Neural cell (in vitro differentiated cells): ENCODE results near the gene TAS2R20. TPM values are rescaled to one million over a fixed set of nuclear protein-coding genes. Genes with fewer than 3 reads are reported as not detected.

Experiments
- H2AFZ ChIP-seq: fragments of 200-600, 300-800 bp; sonication (generic), shearing (Covaris generic); 2 replicates; pipeline ENCODE4 v1.6.0; 2014; ENCODE audit warnings: low read depth, mild to moderate bottlenecking, antibody characterized with exemption, low read length, moderate library complexity
- H3F3A ChIP-seq: fragments of 200-600 bp; shearing (Covaris generic); 2 replicates; pipeline ENCODE4 v1.6.1; 2016; ENCODE audit warnings: mild to moderate bottlenecking, moderate library complexity, mixed read lengths, antibody characterized with exemption, low read length; ENCODE audit not compliant: insufficient read depth, poor library complexity, severe bottlenecking
- H3K27ac ChIP-seq: fragments of 200-600, 300-800 bp; sonication (generic), shearing (Covaris generic); 2 replicates; pipeline ENCODE4 v1.5.1; 2014; ENCODE audit warnings: mild to moderate bottlenecking, low read length, moderate library complexity
- H3K27me3 ChIP-seq: fragments of 300-800, 200-600 bp; sonication (generic), shearing (Covaris generic); 2 replicates; pipeline ENCODE4 v1.6.0; 2014; ENCODE audit warnings: mild to moderate bottlenecking, low read depth, low read length, moderate library complexity; ENCODE audit not compliant: insufficient read depth
- H3K36me3 ChIP-seq: fragments of 300-800, 200-600 bp; sonication (generic), shearing (Covaris generic); 2 replicates; pipeline ENCODE4 v1.5.1; 2014; ENCODE audit warnings: mild to moderate bottlenecking, antibody characterized with exemption, low read length, moderate library complexity; ENCODE audit not compliant: insufficient read depth
- H3K4me2 ChIP-seq: fragments of 300-800, 200-600 bp; sonication (generic), shearing (Covaris generic); 2 replicates; pipeline ENCODE4 v1.6.0; 2014; ENCODE audit warnings: mild to moderate bottlenecking, low read length
- H3K4me3 ChIP-seq: fragments of 300-800, 200-600 bp; sonication (generic), shearing (Covaris generic); 2 replicates; pipeline ENCODE4 v1.5.1; 2014; ENCODE audit warnings: mild to moderate bottlenecking, low read length, moderate library complexity
- H3K79me2 ChIP-seq: fragments of 200-600 bp; shearing (Covaris generic); replicated peaks from 2 replicates; pipeline ENCODE4 v1.6.0; 2014; ENCODE audit warnings: mild to moderate bottlenecking, low read length, moderate library complexity; ENCODE audit not compliant: insufficient read depth
- H3K9ac ChIP-seq: fragments of 300-800, 200-600 bp; sonication (generic), shearing (Covaris generic); 2 replicates; pipeline ENCODE4 v1.6.1; 2016; ENCODE audit warnings: mild to moderate bottlenecking, low read length, mixed read lengths
- H3K9me2 ChIP-seq: fragments of 200-600 bp; shearing (Covaris generic); 2 replicates; pipeline ENCODE4 v1.6.1; 2016; ENCODE audit warnings: mild to moderate bottlenecking, low read length, mixed read lengths; ENCODE audit not compliant: insufficient read depth
- H3K9me3 ChIP-seq: fragments of 200-600, 300-800 bp; sonication (generic), shearing (Covaris generic); 2 replicates; pipeline ENCODE4 v1.6.1; 2016; ENCODE audit warnings: mild to moderate bottlenecking, mixed run types, low read length, moderate library complexity, mixed read lengths
- H4K20me1 ChIP-seq: fragments of 200-600 bp; shearing (Covaris generic); 2 replicates; pipeline ENCODE4 v1.6.1; 2016; ENCODE audit warnings: mild to moderate bottlenecking, mixed run types; ENCODE audit not compliant: insufficient read depth
- CTCF ChIP-seq: fragments of 450-650 bp; IDR thresholded peaks from 2 replicates; pipeline ENCODE4 v1.5.1; 2014; ENCODE audit warnings: antibody characterized with exemption, mild to moderate bottlenecking, moderate library complexity; ENCODE audit not compliant: poor library complexity, severe bottlenecking
- EP300 ChIP-seq: fragments of 450-650 bp; conservative IDR thresholded peaks from 2 replicates; pipeline ENCODE4 v1.6.1; 2014; ENCODE audit warnings: antibody characterized with exemption, mild to moderate bottlenecking, moderate library complexity; ENCODE audit not compliant: poor library complexity, severe bottlenecking
- EZH2 ChIP-seq: fragments of 200-600, 300-800 bp; shearing (Covaris generic), sonication (generic); IDR thresholded peaks from 2 replicates; pipeline ENCODE4 v1.6.1; 2014; ENCODE audit warnings: antibody characterized with exemption, low read length, borderline replicate concordance, mild to moderate bottlenecking; ENCODE audit not compliant: insufficient read depth, poor library complexity, severe bottlenecking
- MXI1 ChIP-seq: fragments of 450-650 bp; conservative IDR thresholded peaks from 2 replicates; pipeline ENCODE4 v1.6.1; 2014; ENCODE audit warnings: antibody characterized with exemption, mild to moderate bottlenecking; ENCODE audit not compliant: poor library complexity, severe bottlenecking
- POLR2AphosphoS5 ChIP-seq: IDR thresholded peaks from 2 replicates; pipeline ENCODE4 v1.6.1; 2012
- RAD21 ChIP-seq: fragments of 450-650 bp; conservative IDR thresholded peaks from 2 replicates; pipeline ENCODE4 v1.6.1; 2014; ENCODE audit warnings: antibody characterized with exemption, mild to moderate bottlenecking, moderate library complexity
- SMC3 ChIP-seq: fragments of 450-650 bp; conservative IDR thresholded peaks from 2 replicates; pipeline ENCODE4 v1.6.1; 2014; ENCODE audit warnings: antibody characterized with exemption, mild to moderate bottlenecking, moderate library complexity; ENCODE audit not compliant: poor library complexity
- TAF1 ChIP-seq: IDR thresholded peaks from 2 replicates; pipeline ENCODE4 v1.6.1; 2012; ENCODE audit warnings: low read depth
- polyA plus RNA-seq: library from polyadenylated mRNA; depleted of rRNA; stranded (reverse); fragments of >200 nt; gene quantifications from 2 replicates; pipeline ENCODE4 v1.2.3, GENCODE V29; 2014
- TF ChIP-seq, protein P1 (sequence below): IDR thresholded peaks from 2 replicates; pipeline ENCODE4 v1.6.1; 2012; ENCODE audit warnings: borderline replicate concordance

Gene TAS2R20
- polyA plus RNA-seq, 1 donor from 2014 or later: 3.3 TPM

DNA sequence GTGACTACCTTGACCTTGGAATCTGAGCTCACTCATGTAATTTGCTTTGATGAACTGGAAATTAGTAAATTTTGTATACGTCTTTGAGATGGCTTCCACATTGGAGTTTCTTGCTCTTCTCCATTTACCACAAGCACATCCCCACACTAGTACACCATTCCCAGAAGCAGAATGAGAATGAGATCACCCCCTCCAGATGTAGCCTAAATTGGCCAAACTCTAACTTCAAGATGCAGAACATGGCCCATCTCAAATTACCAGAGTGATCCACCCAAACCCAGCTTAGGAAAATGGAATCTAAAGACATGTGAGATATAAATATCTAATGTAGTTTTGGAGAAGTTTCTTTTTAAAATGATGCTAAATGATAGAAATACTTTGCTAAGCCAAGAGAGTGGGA, 9.5 kb upstream of the TAS2R20 start:
- no peaks in the 10 kb centered on the region for H3K27me3 ChIP-seq
- H3K4me2 ChIP-seq: no peak overlapping the region
- TF ChIP-seq POLR2AphosphoS5: no peak
- TF ChIP-seq, protein P1, sequence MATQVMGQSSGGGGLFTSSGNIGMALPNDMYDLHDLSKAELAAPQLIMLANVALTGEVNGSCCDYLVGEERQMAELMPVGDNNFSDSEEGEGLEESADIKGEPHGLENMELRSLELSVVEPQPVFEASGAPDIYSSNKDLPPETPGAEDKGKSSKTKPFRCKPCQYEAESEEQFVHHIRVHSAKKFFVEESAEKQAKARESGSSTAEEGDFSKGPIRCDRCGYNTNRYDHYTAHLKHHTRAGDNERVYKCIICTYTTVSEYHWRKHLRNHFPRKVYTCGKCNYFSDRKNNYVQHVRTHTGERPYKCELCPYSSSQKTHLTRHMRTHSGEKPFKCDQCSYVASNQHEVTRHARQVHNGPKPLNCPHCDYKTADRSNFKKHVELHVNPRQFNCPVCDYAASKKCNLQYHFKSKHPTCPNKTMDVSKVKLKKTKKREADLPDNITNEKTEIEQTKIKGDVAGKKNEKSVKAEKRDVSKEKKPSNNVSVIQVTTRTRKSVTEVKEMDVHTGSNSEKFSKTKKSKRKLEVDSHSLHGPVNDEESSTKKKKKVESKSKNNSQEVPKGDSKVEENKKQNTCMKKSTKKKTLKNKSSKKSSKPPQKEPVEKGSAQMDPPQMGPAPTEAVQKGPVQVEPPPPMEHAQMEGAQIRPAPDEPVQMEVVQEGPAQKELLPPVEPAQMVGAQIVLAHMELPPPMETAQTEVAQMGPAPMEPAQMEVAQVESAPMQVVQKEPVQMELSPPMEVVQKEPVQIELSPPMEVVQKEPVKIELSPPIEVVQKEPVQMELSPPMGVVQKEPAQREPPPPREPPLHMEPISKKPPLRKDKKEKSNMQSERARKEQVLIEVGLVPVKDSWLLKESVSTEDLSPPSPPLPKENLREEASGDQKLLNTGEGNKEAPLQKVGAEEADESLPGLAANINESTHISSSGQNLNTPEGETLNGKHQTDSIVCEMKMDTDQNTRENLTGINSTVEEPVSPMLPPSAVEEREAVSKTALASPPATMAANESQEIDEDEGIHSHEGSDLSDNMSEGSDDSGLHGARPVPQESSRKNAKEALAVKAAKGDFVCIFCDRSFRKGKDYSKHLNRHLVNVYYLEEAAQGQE: no peak
- no peak for TF ChIP-seq MXI1
- TF ChIP-seq CTCF: no peak
- TF ChIP-seq SMC3: no peak
- TF ChIP-seq EZH2: no peak
- no peak for TF ChIP-seq RAD21
- no peak for TF ChIP-seq EP300
- no peak for TF ChIP-seq TAF1
- H3K36me3 ChIP-seq: no peaks in the 10 kb centered on the region
- no peaks in the 10 kb centered on the region for H4K20me1 ChIP-seq
- no peaks in the 10 kb centered on the region for H3K9me3 ChIP-seq
- no peak overlapping the region for H2AFZ ChIP-seq
- H3K79me2 ChIP-seq: no peaks in the 10 kb centered on the region
- no peak overlapping the region for H3K9ac ChIP-seq
- no peaks in the 10 kb centered on the region for H3F3A ChIP-seq
- no peaks in the 10 kb centered on the region for H3K9me2 ChIP-seq
- no peak overlapping the region for H3K27ac ChIP-seq
- no peak overlapping the region for H3K4me3 ChIP-seq

- no peaks in the 10 kb centered on the region for H3K27me3 ChIP-seq
- no peaks in the 10 kb centered on the region for H3K36me3 ChIP-seq
- H3K79me2 ChIP-seq: no peaks in the 10 kb centered on the region
- H3K27ac ChIP-seq: no peak overlapping the region
- H3K4me2 ChIP-seq: no peak overlapping the region
- no peak overlapping the region for H3K4me3 ChIP-seq
- no peaks in the 10 kb centered on the region for H3K9me3 ChIP-seq
- H3K9me2 ChIP-seq: no peaks in the 10 kb centered on the region
- no peak for TF ChIP-seq CTCF
- H2AFZ ChIP-seq: no peak overlapping the region
- no peaks in the 10 kb centered on the region for H3F3A ChIP-seq
- H4K20me1 ChIP-seq: no peaks in the 10 kb centered on the region
- no peak overlapping the region for H3K9ac ChIP-seq
Observed at GRCh38 chr12:10994307-10994706, 3.8 kb downstream of the TAS2R20 start.
